OCI-LY7 (cell line): ENCODE measurements around the gene PLCL2. TPM values are rescaled to one million over a fixed set of nuclear protein-coding genes. Genes with fewer than 3 reads are reported as not detected.

Experiments used
- BruUV-seq: library from RNA; stranded (reverse); fragments of 400-500 nt; replicated peaks from 2 replicates; lab custom pipeline; 2021; lab: Mats Ljungman, UMichigan
- CTCF ChIA-PET: fragments of 300-600 bp; sonication (Branson Sonifier 250); formaldehyde crosslinking; loops from one replicate; lab custom pipeline; 2022; ENCODE audit warnings: antibody characterized with exemption; ENCODE audit not compliant: unreplicated experiment; lab: Charles Lee
- POLR2A ChIA-PET: fragments of 300-600 bp; sonication (Branson Sonifier 250); formaldehyde crosslinking; loops from one replicate; lab custom pipeline; 2022; ENCODE audit warnings: antibody characterized with exemption; lab: Charles Lee
- DNase-seq: peaks from one replicate; pipeline ENCODE4 v3.0.0-alpha.2; 2015; ENCODE audit warnings: low spot score
- H2AFZ ChIP-seq: fragments of 200-600 bp; sonication (generic), shearing (Covaris generic); 2 replicates; pipeline ENCODE4 v1.6.1; 2014; ENCODE audit warnings: mild to moderate bottlenecking, antibody characterized with exemption, low read length, moderate library complexity
- H3K27ac ChIP-seq: fragments of 200-600 bp; sonication (generic); 2 replicates; pipeline ENCODE4 v1.5.1; 2014; ENCODE audit warnings: mixed run types, low read depth, mild to moderate bottlenecking, moderate library complexity, low read length, inconsistent platforms; ENCODE audit not compliant: poor library complexity, severe bottlenecking
- H3K36me3 ChIP-seq: fragments of 200-600 bp; sonication (generic); 2 replicates; pipeline ENCODE4 v1.6.1; 2014; ENCODE audit warnings: mild to moderate bottlenecking, antibody characterized with exemption, low read length, moderate library complexity, mixed read lengths; ENCODE audit not compliant: insufficient read depth
- H3K4me1 ChIP-seq: fragments of 200-600 bp; sonication (generic); 2 replicates; pipeline ENCODE4 v1.5.1; 2014; ENCODE audit warnings: mild to moderate bottlenecking, low read length; ENCODE audit not compliant: insufficient read depth, poor library complexity, severe bottlenecking
- H3K4me2 ChIP-seq: fragments of 200-600 bp; sonication (generic); 2 replicates; pipeline ENCODE4 v1.6.1; 2014; ENCODE audit warnings: mild to moderate bottlenecking, low read length
- H3K4me3 ChIP-seq: fragments of 200-600 bp; sonication (generic); 2 replicates; pipeline ENCODE4 v1.5.1; 2014; ENCODE audit warnings: mild to moderate bottlenecking, low read depth, low read length; ENCODE audit not compliant: poor library complexity, severe bottlenecking
- H3K79me2 ChIP-seq: fragments of 200-600 bp; sonication (generic); 2 replicates; pipeline ENCODE4 v1.6.1; 2016; ENCODE audit warnings: low read depth, mild to moderate bottlenecking, low read length, moderate library complexity, mixed read lengths; ENCODE audit not compliant: insufficient read depth
- H3K9me2 ChIP-seq: fragments of 200-600 bp; sonication (generic); 2 replicates; pipeline ENCODE4 v1.6.1; 2016; ENCODE audit warnings: mild to moderate bottlenecking, low read length, mixed read lengths; ENCODE audit not compliant: insufficient read depth
- H3K9me3 ChIP-seq: fragments of 200-600 bp; sonication (generic); 2 replicates; pipeline ENCODE4 v1.6.1; 2014; ENCODE audit warnings: mild to moderate bottlenecking, mixed run types, low read length, mixed read lengths
- H4K20me1 ChIP-seq: fragments of 200-600 bp; sonication (generic); 2 replicates; pipeline ENCODE4 v1.6.1; 2014; ENCODE audit warnings: mild to moderate bottlenecking, antibody characterized with exemption, low read length, moderate library complexity, mixed read lengths; ENCODE audit not compliant: insufficient read depth
- EZH2phosphoT487 ChIP-seq: fragments of 200-600 bp; sonication (generic); IDR thresholded peaks from 2 replicates; pipeline ENCODE4 v1.6.1; 2018; ENCODE audit warnings: low read depth, borderline replicate concordance, mild to moderate bottlenecking, mixed run types, antibody characterized with exemption, low read length, moderate library complexity, mixed read lengths
- intact Hi-C: fragments of 100-400 bp; cut with micrococcal nuclease; formaldehyde crosslinking; loops from one replicate; pipeline ENCODE4 v1.10.0; 2022; ENCODE audit not compliant: unreplicated experiment
- total RNA-seq, 2 experiments: library from RNA; depleted of rRNA in 1 of 2; stranded (reverse); fragments of >200 nt in 1 of 2; shearing (Covaris generic) in 1 of 2; gene quantifications; 2 replicates each; pipeline ENCODE4 v1.2.3, GENCODE V29; 2014 to 2022
- TF ChIP-seq, protein P1 (sequence below): fragments of 200-600 bp; sonication (generic); conservative IDR thresholded peaks from 2 replicates; pipeline ENCODE4 v1.5.1; 2014; ENCODE audit warnings: mild to moderate bottlenecking, antibody characterized with exemption, low read length, moderate library complexity, mixed read lengths

The PLCL2 gene
- total RNA-seq, 2 experiments from 2014 or later, result 34.1 to 41.6 TPM

DNA sequence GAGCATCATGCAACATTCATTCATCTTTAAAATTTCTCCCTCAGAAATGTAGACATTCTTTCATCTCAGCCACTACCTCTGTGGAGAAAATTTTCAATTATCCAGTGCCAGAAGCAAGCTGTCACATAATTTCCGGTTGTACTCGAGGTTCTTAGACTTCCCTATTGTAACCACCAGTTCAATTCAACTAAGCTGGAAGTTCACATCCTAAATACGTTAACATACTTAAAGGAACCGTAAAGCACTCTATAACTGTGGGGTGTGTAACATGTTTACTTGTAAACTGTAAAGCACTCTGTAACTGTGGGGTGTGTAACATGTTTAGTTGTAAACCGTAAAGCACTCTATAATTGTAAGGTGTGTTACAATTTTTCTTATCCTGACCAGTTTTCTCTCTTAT is 150.3 kb downstream of the PLCL2 start:
- Histone ChIP-seq H3K36me3 (no peaks in the 10 kb centered on the region), H2AFZ (no peak overlapping the region), H3K4me2 (no peak overlapping the region), H3K9me2 (no peaks in the 10 kb centered on the region), H3K4me3 (no peak overlapping the region), H4K20me1 (no peaks in the 10 kb centered on the region), H3K9me3 (no peaks in the 10 kb centered on the region), H3K79me2 (no peaks in the 10 kb centered on the region), H3K27ac (no peak overlapping the region), H3K4me1 (peaks cover 15% of the 10 kb centered on the region)
- POLR2A ChIA-PET, result interaction anchor here (1.4 kb wide), 1 partner anchor 159 kb away, joined by 4 read pairs; no protein-coding TSS in a partner anchor
- no TSS peak for BruUV-seq
- TF ChIP-seq, protein P1, sequence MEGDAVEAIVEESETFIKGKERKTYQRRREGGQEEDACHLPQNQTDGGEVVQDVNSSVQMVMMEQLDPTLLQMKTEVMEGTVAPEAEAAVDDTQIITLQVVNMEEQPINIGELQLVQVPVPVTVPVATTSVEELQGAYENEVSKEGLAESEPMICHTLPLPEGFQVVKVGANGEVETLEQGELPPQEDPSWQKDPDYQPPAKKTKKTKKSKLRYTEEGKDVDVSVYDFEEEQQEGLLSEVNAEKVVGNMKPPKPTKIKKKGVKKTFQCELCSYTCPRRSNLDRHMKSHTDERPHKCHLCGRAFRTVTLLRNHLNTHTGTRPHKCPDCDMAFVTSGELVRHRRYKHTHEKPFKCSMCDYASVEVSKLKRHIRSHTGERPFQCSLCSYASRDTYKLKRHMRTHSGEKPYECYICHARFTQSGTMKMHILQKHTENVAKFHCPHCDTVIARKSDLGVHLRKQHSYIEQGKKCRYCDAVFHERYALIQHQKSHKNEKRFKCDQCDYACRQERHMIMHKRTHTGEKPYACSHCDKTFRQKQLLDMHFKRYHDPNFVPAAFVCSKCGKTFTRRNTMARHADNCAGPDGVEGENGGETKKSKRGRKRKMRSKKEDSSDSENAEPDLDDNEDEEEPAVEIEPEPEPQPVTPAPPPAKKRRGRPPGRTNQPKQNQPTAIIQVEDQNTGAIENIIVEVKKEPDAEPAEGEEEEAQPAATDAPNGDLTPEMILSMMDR, result no peak
- TF ChIP-seq EZH2phosphoT487, result no peak
- intact Hi-C loops, result no loop called here
- no peak for DNase-seq
- CTCF ChIA-PET, result no interaction called here

DNA sequence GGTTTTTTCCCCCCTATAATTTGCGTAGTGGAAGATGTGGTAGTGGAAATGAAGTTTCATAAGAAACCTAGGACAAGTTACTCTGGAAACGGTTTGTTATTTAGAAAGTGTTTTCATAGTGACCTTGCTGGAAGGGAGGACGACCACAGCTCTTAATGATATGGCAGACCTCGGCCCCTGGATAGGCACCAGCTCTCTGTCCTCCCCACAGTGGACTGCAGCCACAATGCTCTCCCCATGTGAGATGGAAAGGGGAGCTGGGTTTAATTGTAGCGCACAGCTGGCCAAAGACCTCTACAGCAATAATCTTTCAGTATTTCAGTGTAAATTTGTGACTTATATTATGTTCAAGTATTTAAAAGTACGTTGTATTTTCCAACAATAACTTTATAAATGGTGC is 151.2 kb downstream of the PLCL2 start:
- Histone ChIP-seq H3K4me3 (no peak overlapping the region), H3K36me3 (no peaks in the 10 kb centered on the region), H3K9me2 (no peaks in the 10 kb centered on the region), H3K27ac (no peak overlapping the region), H3K79me2 (no peaks in the 10 kb centered on the region), H3K4me1 (peaks cover 5% of the 10 kb centered on the region), H3K9me3 (no peaks in the 10 kb centered on the region), H4K20me1 (no peaks in the 10 kb centered on the region), H3K4me2 (no peak overlapping the region), H2AFZ (no peak overlapping the region)
- no TSS peak for BruUV-seq
- TF ChIP-seq, protein P1, result no peak
- no peak for TF ChIP-seq EZH2phosphoT487
- ChIA-PET POLR2A (no interaction called here), CTCF (interaction anchor here (1.1 kb wide), 1 partner anchor 140 kb away, joined by 3 read pairs; no protein-coding TSS in a partner anchor)
- no peak for DNase-seq
- intact Hi-C loops, result no loop called here

DNA sequence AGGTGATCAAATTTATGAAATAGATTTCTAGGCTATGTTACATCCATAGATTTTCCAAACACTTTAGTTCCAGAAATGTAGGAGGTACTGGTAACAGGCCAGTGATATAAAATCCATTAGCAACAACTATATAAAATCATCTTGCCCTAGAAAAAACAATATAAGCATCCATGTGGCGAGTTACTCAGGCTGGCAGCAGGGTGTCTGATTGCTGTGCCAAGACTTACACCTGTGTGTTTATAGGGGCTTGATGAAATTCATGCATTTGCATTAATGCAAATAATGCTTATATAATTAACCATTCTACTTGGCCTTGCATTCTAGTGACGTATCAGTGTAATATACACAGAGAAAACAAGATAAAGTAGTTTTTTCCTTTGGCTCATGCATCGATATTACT is 153.4 kb downstream of the PLCL2 start:
- Histone ChIP-seq H2AFZ (no peak overlapping the region), H4K20me1 (no peaks in the 10 kb centered on the region), H3K36me3 (no peaks in the 10 kb centered on the region), H3K4me1 (no peaks in the 10 kb centered on the region), H3K9me2 (no peaks in the 10 kb centered on the region), H3K27ac (no peak overlapping the region), H3K9me3 (no peaks in the 10 kb centered on the region), H3K79me2 (no peaks in the 10 kb centered on the region), H3K4me3 (no peak overlapping the region), H3K4me2 (no peak overlapping the region)
- no peak for DNase-seq
- intact Hi-C loops, result no loop called here
- TF ChIP-seq, protein P1, result no peak
- no peak for TF ChIP-seq EZH2phosphoT487
- ChIA-PET POLR2A (no interaction called here), CTCF (no interaction called here)
- no TSS peak for BruUV-seq
